Osteocyte (in vitro differentiated cells): ENCODE results near the gene CAMK2D. TPM values are rescaled to one million over a fixed set of nuclear protein-coding genes. Genes with fewer than 3 reads are reported as not detected.

Experiments
- DNase-seq: peaks from one replicate; pipeline ENCODE4 v3.0.0; 2021; ENCODE audit warnings: mixed read lengths; ENCODE audit not compliant: unreplicated experiment; ENCODE audit errors: extremely low spot score
- H3K27ac Mint-ChIP-seq: one replicate; pipeline ENCODE4 v1.8.0; 2021; ENCODE audit warnings: mild to moderate bottlenecking, mixed read lengths; ENCODE audit not compliant: unreplicated experiment
- H3K27me3 Mint-ChIP-seq: one replicate; pipeline ENCODE4 v1.8.0; 2021; ENCODE audit warnings: mixed read lengths; ENCODE audit not compliant: unreplicated experiment
- H3K36me3 Mint-ChIP-seq: one replicate; pipeline ENCODE4 v1.8.0; 2021; ENCODE audit warnings: mixed read lengths; ENCODE audit not compliant: unreplicated experiment
- H3K4me1 Mint-ChIP-seq: one replicate; pipeline ENCODE4 v1.8.0; 2021; ENCODE audit warnings: mixed read lengths; ENCODE audit not compliant: unreplicated experiment
- H3K4me3 Mint-ChIP-seq: one replicate; pipeline ENCODE4 v1.8.0; 2021; ENCODE audit warnings: mild to moderate bottlenecking, moderate library complexity, mixed read lengths; ENCODE audit not compliant: unreplicated experiment
- H3K9me3 Mint-ChIP-seq: one replicate; pipeline ENCODE4 v1.8.0; 2021; ENCODE audit warnings: mixed read lengths; ENCODE audit not compliant: unreplicated experiment
- total RNA-seq: library from RNA; stranded (reverse); gene quantifications from 2 replicates; pipeline ENCODE4 v1.2.1, GENCODE V29; 2021
- TF ChIP-seq, protein P1 (sequence below): fragments of 200-600 bp; sonication (generic); IDR thresholded peaks from 2 replicates; pipeline ENCODE4 v1.5.0; 2021; ENCODE audit warnings: antibody characterized with exemption, mild to moderate bottlenecking, moderate library complexity

Gene CAMK2D
- total RNA-seq, 1 donor from 2014 or later, result 84.3 TPM

DNA sequence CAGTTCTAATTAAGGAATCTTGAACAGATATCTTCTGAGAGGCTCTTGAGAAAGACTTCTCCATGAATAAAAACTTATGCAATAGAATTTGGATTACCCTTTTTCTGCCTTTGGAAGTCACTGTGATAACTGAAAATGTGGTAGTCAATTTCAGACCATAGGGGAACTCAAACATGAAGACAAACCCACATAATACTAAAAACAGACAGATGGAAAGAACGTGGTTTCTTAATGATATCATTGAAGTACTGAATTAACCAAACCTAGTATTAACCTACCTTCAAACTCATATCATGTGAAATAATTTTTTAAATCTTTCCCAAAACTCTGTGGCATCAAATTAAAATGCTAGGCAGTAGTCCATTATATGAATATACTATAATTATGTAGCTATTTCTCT, 153.5 kb downstream of the CAMK2D start:
- H3K4me3 Mint-ChIP-seq, result no peak overlapping the region
- no peak for DNase-seq
- TF ChIP-seq, protein P1, sequence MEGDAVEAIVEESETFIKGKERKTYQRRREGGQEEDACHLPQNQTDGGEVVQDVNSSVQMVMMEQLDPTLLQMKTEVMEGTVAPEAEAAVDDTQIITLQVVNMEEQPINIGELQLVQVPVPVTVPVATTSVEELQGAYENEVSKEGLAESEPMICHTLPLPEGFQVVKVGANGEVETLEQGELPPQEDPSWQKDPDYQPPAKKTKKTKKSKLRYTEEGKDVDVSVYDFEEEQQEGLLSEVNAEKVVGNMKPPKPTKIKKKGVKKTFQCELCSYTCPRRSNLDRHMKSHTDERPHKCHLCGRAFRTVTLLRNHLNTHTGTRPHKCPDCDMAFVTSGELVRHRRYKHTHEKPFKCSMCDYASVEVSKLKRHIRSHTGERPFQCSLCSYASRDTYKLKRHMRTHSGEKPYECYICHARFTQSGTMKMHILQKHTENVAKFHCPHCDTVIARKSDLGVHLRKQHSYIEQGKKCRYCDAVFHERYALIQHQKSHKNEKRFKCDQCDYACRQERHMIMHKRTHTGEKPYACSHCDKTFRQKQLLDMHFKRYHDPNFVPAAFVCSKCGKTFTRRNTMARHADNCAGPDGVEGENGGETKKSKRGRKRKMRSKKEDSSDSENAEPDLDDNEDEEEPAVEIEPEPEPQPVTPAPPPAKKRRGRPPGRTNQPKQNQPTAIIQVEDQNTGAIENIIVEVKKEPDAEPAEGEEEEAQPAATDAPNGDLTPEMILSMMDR, result no peak
- H3K4me1 Mint-ChIP-seq, result peaks cover 9% of the 10 kb centered on the region
- no peaks in the 10 kb centered on the region for H3K27me3 Mint-ChIP-seq
- peaks cover 42% of the 10 kb centered on the region for H3K36me3 Mint-ChIP-seq
- no peak overlapping the region for H3K27ac Mint-ChIP-seq
- H3K9me3 Mint-ChIP-seq, result peaks cover 11% of the 10 kb centered on the region

DNA sequence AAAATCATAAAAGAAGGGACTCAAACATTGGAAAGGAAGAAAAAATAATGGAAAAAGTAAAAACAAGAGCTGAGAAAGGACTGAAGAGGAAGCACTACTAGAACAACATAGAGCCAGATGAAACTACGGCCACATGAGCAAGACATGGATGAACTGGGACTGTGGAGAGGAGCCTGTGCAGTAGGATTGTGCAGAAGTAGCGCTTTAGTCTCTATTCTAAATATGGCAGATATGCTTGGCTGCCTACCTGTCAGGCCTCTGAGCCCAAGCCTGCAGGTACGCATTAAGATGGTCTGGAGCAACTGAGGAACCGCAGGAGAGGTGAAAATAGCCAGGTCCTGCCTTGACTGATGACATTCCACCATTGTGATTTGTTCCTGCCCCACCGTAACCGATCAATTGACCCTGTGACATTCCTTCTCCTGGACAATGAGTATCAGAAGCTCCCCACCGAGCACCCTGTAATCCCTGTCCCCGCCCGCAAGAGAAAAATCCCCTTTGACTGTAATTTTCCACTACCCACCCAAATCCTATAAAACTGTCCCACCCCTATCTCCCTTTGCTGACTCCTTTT, 154.3 kb downstream of the CAMK2D start:
- peaks cover 6% of the 10 kb centered on the region for H3K4me1 Mint-ChIP-seq

DNA sequence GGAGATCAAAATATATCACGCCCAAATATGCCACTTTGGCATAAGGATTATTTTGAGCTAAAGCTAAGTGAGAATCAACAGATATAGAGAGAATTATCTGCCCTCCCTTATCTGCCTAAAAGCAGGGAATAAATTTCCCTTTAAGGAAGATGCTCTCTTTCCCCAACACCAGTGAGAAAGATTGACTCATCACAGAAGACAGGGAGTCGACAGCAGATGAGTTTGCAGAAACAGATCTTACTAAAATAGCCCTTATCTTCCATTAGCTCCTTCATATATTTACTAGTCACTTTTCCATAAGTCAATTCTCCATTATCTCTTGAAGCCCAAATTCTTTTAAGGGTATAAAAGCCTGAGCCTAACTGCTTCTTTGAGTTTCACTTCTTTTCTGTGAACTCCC, 156.6 kb downstream of the CAMK2D start:
- H3K4me3 Mint-ChIP-seq, result no peak overlapping the region
- TF ChIP-seq, protein P1, result no peak
- peaks cover 11% of the 10 kb centered on the region for H3K9me3 Mint-ChIP-seq

More for the DNA sequence above, 154.3 kb downstream of the CAMK2D start:
- Mint-ChIP-seq H3K9me3 (peaks cover 11% of the 10 kb centered on the region), H3K27ac (no peak overlapping the region), H3K36me3 (peaks cover 42% of the 10 kb centered on the region), H3K4me3 (no peak overlapping the region), H3K27me3 (no peaks in the 10 kb centered on the region)
- DNase-seq, result no peak
- TF ChIP-seq, protein P1, result no peak

DNA sequence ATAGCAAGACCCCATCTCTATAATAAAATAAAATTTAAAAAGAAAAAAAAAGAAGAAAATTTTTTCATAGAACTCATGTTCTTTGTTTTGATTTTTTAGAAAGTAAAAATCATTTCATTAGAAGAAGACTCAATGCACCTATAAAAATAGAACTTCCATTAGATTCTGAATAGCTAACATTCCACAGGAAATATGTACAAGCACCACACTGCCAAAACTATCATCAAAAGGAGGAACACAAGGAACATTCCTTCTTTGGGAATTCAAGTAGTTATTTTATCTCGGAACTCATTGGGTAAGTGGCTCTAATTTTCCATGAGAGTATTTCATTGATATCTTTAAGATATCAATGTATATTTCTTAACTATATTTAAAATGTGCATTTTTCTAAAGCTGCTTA, 157.6 kb downstream of the CAMK2D start:
- H3K27me3 Mint-ChIP-seq, result no peaks in the 10 kb centered on the region
- peaks cover 11% of the 10 kb centered on the region for H3K9me3 Mint-ChIP-seq
- peaks cover 33% of the 10 kb centered on the region for H3K36me3 Mint-ChIP-seq
- peaks cover 9% of the 10 kb centered on the region for H3K4me1 Mint-ChIP-seq
- DNase-seq, result no peak
- no peak overlapping the region for H3K27ac Mint-ChIP-seq
- TF ChIP-seq, protein P1, result no peak
- no peak overlapping the region for H3K4me3 Mint-ChIP-seq

More for the DNA sequence above, 156.6 kb downstream of the CAMK2D start:
- peaks cover 40% of the 10 kb centered on the region for H3K36me3 Mint-ChIP-seq
- H3K27me3 Mint-ChIP-seq, result no peaks in the 10 kb centered on the region
- DNase-seq, result no peak
- H3K27ac Mint-ChIP-seq, result peak overlapping the region; percentile 28
- H3K4me1 Mint-ChIP-seq, result peaks cover 9% of the 10 kb centered on the region

DNA sequence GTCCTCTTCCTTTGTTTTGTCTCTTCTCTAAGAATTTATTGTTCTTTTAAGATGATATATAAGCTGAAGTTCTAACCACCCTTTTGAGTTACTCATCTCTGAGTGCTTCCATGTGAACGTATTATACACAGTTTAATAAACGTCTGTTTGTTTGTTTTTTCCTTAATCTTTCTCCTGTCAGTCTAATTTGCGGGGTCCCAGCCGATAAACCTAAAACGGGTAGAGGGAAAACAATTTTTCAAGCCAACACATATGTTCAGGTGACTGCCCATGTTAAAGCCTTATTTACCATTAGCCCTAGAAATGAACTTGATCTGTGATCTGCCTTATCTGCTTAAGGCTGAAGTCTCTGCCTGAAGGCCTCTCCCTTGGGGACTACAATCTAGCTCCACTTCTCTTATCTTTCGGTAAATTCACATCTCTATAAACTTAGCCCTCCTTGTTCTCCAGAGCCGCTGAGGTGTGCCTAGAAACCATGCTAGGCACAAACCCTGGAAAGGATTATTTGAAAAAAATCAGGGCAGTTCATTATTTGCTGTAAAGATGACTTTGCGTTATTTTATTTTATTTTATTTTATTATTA, 158.8 kb downstream of the CAMK2D start:
- Mint-ChIP-seq H3K27me3 (no peaks in the 10 kb centered on the region), H3K4me3 (no peak overlapping the region), H3K4me1 (peaks cover 9% of the 10 kb centered on the region), H3K9me3 (peaks cover 11% of the 10 kb centered on the region), H3K27ac (no peak overlapping the region), H3K36me3 (peaks cover 34% of the 10 kb centered on the region)
- no peak for DNase-seq
- TF ChIP-seq, protein P1, result no peak
